HepG2 (cell line): ENCODE data around the gene RNF213.

Experiments used
- HNF4G ChIP-seq, 2 experiments: sonication (generic) in 1 of 2; formaldehyde crosslinking in 1 of 2; IDR thresholded peaks; 2 replicates each; pipeline versions ENCODE4 v1.4.0 to v1.6.1; 2011 to 2020; ENCODE audit warnings: borderline replicate concordance in 2 of 2, low read depth in 2 of 2, mild to moderate bottlenecking in 2 of 2, low read length in 1 of 2, missing genetic modification reagents in 1 of 2, moderate library complexity in 1 of 2
- PPARG ChIP-seq: conservative IDR thresholded peaks from 2 replicates; pipeline ENCODE4 v1.6.1; 2016; ENCODE audit warnings: missing biosample characterization, missing genetic modification reagents
- SMARCC2 ChIP-seq: fragments of 450-650 bp; IDR thresholded peaks from 2 replicates; pipeline ENCODE4 v1.6.1; 2017; ENCODE audit warnings: antibody characterized with exemption, mild to moderate bottlenecking
- ZNF44 ChIP-seq: sonication (generic); formaldehyde crosslinking; IDR thresholded peaks from 2 replicates; pipeline ENCODE4 v1.5.1; 2020; ENCODE audit warnings: mild to moderate bottlenecking, missing genetic modification reagents

GRCh38 chr17:80382446-80382845 lies 121.8 kb downstream of the RNF213 start:
- TF ChIP-seq PPARG (CRISPR knock-in tag) = no peak
- no peak for TF ChIP-seq HNF4G (IDR thresholded peaks at IDR 0.05; ENCODE audit: borderline replicate concordance, low read depth, low read length)
- TF ChIP-seq HNF4G (CRISPR knock-in tag; IDR thresholded peaks at IDR 0.05; ENCODE audit: borderline replicate concordance, low read depth) = no peak
- no peak for TF ChIP-seq SMARCC2
- TF ChIP-seq ZNF44 (CRISPR knock-in tag) = no peak
